RPMI7951 (cell line): ENCODE measurements around the gene LRRC49. TPM values are rescaled to one million over a fixed set of nuclear protein-coding genes. Genes with fewer than 3 reads are reported as not detected.

Experiments used
- DNase-seq: peaks from one replicate; pipeline ENCODE4 v3.0.0-alpha.2; 2012; ENCODE audit warnings: low read depth
- total RNA-seq: library from RNA; depleted of rRNA; stranded (reverse); fragments of >200 nt; shearing (Covaris generic); gene quantifications from 2 replicates; pipeline ENCODE4 v1.2.3, GENCODE V29; 2014; rRNA removed

LRRC49 gene
- total RNA-seq, 1 experiment from 2014 or later = 14.5 TPM

DNA sequence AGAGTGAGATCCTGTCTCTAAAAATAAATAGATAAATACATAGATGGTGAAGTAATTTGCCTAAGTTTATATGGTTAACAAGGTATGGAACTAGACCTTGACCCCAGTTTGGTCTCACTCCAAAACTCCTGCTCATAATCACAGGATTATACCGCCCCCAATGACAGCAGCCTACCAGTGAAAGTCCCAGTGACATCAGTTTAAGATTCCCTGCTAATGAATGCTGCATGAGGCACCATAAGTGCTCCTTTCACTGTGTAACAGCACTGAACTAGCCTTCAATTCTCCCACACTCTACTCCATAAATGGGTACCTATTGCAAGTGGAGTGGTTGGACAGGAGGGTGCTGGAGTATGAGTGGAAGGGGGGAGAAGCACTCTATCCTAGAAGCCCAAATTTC lies 199.0 kb downstream of the LRRC49 start:
- DNase-seq = no peak

DNA sequence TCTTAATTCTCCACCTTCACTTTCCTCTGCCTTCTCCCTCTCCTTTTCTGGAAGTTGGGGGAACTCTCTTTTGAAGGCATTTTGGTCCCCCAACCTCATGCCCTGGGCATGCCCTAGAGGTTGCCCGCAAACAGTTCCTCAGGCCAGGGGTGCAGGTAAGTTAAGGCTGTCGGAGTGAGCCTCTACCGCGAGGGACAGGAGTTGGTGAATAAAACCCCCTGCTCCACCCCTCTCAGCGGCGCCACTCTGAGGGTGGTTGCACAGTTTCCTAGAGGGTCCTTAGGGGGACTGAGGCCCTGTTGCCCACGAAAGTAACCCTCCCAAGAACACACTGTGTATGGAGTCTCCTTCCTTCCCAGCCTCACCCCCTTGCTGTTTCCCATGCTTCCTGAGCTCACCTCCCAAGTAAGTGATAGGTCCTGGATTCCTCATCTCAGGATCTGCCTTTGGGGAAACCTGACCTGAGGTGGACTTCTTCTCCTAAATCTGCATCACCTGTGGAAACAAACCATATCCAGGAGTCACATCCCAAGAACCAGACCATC lies 199.5 kb downstream of the LRRC49 start:
- no peak for DNase-seq

- DNase-seq = peak; percentile 91
These were observed 200.7 kb downstream of the LRRC49 start for GRCh38 chr15:71093054-71094024.

GRCh38 chr15:71094137-71094536 lies 201.5 kb downstream of the LRRC49 start:
- no peak for DNase-seq

- DNase-seq = peak; percentile 84
These were observed 204.1 kb downstream of the LRRC49 start for GRCh38 chr15:71096676-71097075.

DNA sequence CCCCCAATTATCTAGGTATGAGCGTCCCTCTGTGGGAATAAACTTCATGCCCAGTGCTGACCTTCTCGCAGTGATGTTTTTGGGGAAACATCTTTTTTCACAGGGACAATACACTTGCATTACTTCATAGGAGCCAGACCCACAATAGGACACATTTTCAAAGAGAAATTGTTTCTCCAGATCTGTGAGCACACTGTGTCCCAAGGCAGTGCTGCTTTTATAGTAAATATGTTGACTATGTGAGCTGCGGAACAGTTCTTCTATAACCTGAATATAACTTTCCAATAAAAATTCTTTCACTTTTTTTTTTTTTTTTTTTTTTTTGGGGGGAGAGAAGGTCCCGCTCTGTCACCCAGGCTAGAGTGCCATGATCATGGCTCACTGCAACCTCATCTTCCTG lies 205.3 kb downstream of the LRRC49 start:
- DNase-seq = no peak

GRCh38 chr15:71098920-71099319 lies 206.3 kb downstream of the LRRC49 start:
- DNase-seq = no peak

Other genes starting within 250 kb of the LRRC49 start
- gene UACA, start 129.3 kb upstream of the LRRC49 start, total RNA-seq = 47.0 and 56.8 TPM in 2 replicates
- gene LARP6, start 38.7 kb upstream of the LRRC49 start, total RNA-seq = 64.3 and 72.7 TPM in 2 replicates
- gene THAP10, start 393 bp upstream of the LRRC49 start, total RNA-seq = 8.4 and 9.0 TPM in 2 replicates
- gene THSD4, start 222.6 kb downstream of the LRRC49 start, total RNA-seq = 25.2 and 26.3 TPM in 2 replicates